Vagina (tissue), 2 donors: ENCODE measurements around the gene DLG5. TPM values are rescaled to one million over a fixed set of nuclear protein-coding genes. Genes with fewer than 3 reads are reported as not detected.

ENCODE experiments used
- DNase-seq, 2 donors: peaks; one replicate each; pipeline ENCODE4 v3.0.0-alpha.2; 2017; ENCODE audit errors: extremely low spot score in 2 of 2
- H3K27ac ChIP-seq: fragments of 200-600 bp; sonication (generic); one replicate; pipeline ENCODE4 v1.5.1; 2019
- H3K27me3 ChIP-seq: fragments of 200-600 bp; sonication (generic); one replicate; pipeline ENCODE4 v1.5.1; 2019
- H3K36me3 ChIP-seq, 2 donors: fragments of 200-600 bp; sonication (generic); one replicate each; pipeline ENCODE4 v1.5.1; 2017 to 2019
- H3K4me1 ChIP-seq: fragments of 200-600 bp; sonication (generic); one replicate; pipeline ENCODE4 v1.5.1; 2019
- H3K4me3 ChIP-seq, 2 donors: fragments of 200-600 bp; sonication (generic); 1 replicate in 1 of 2; 2 replicates in 1 of 2; pipeline ENCODE4 v1.5.1; 2016 to 2019
- H3K9me3 ChIP-seq: fragments of 200-600 bp; sonication (generic); one replicate; pipeline ENCODE4 v1.5.1; 2019
- CTCF ChIP-seq, 3 experiments: fragments of 450-650 bp in 2 of 3; fragments of 200-600 bp in 1 of 3; sonication (generic) in 1 of 3; IDR thresholded peaks; one replicate each; pipeline ENCODE4 v1.5.1; 2017 to 2019; ENCODE audit warnings: antibody characterized with exemption in 3 of 3, mild to moderate bottlenecking in 2 of 3, moderate library complexity in 2 of 3
- POLR2A ChIP-seq, 2 donors: fragments of 450-650 bp; IDR thresholded peaks; one replicate each; pipeline ENCODE4 v1.6.1; 2017; ENCODE audit warnings: antibody characterized with exemption in 2 of 2, mild to moderate bottlenecking in 2 of 2, moderate library complexity in 2 of 2
- POLR2AphosphoS5 ChIP-seq, 2 donors: sonication (generic); formaldehyde crosslinking; IDR thresholded peaks; one replicate each; pipeline ENCODE4 v1.9.0; 2017; ENCODE audit warnings: antibody characterized with exemption in 2 of 2, mild to moderate bottlenecking in 2 of 2, low read depth in 1 of 2; ENCODE audit not compliant: insufficient read depth in 1 of 2
- intact Hi-C: fragments of 100-400 bp; cut with DNase I; formaldehyde crosslinking; loops from one replicate; pipeline ENCODE4 v1.15.1; 2023
- total RNA-seq: library from RNA; depleted of rRNA; stranded (reverse); fragments of >200 nt; gene quantifications from one replicate; pipeline ENCODE4 v1.2.3, GENCODE V29; 2016

DLG5 gene
- 57.5 TPM for total RNA-seq

GRCh38 chr10:77926566-77927401, at the start of gene DLG5:
Gene DLG5 (minus strand): TSS chr10:77926755. CDS start chr10:77926520, 235 bp downstream.
- intact Hi-C loops, result loop anchor here (10.0 kb wide), 1 partner anchor 82 kb away; no protein-coding TSS in a partner anchor
- H3K27me3 ChIP-seq, result no peaks in the 10 kb centered on the region
- TF ChIP-seq POLR2AphosphoS5 (IDR thresholded peaks at IDR 0.05; ENCODE audit: insufficient read depth in 1 of 2, low read depth in 1 of 2) (no peak), CTCF (IDR thresholded peaks at IDR 0.05) (no peak), POLR2A (IDR thresholded peaks at IDR 0.05) (peak in 1 of 2 donors; percentile 35)
- no peaks in the 10 kb centered on the region for H3K9me3 ChIP-seq
- H3K36me3 ChIP-seq, result no peaks in the 10 kb centered on the region
- no peak for DNase-seq
- H3K4me3 ChIP-seq, result peak within 1 kb of the TSS; percentile 81 to 82
- peak within 1 kb of the TSS; percentile 86 for H3K27ac ChIP-seq
- H3K4me1 ChIP-seq, result peaks cover 51% of the 10 kb centered on the region

- no peaks in the 10 kb centered on the region for H3K9me3 ChIP-seq
- peaks cover 29% of the 10 kb centered on the region for H3K4me1 ChIP-seq
- intact Hi-C loops, result loop anchor here (10.0 kb wide), 1 partner anchor 130 kb away; no protein-coding TSS in a partner anchor
- no peak for TF ChIP-seq POLR2A (IDR thresholded peaks at IDR 0.05)
- TF ChIP-seq CTCF (IDR thresholded peaks at IDR 0.05), result no peak
- TF ChIP-seq POLR2AphosphoS5 (IDR thresholded peaks at IDR 0.05; ENCODE audit: insufficient read depth in 1 of 2, low read depth in 1 of 2), result peak in 1 of 2 donors; percentile 38
- H3K36me3 ChIP-seq, result peaks cover 0 to 30% of the 10 kb centered on the region in 2 donors
- no peak overlapping the region for H3K4me3 ChIP-seq
- no peak for DNase-seq
- peak overlapping the region; percentile 87 for H3K27ac ChIP-seq
- H3K27me3 ChIP-seq, result no peaks in the 10 kb centered on the region
Observed at GRCh38 chr10:77975086-77975666, 48.6 kb upstream of the DLG5 start.

- H3K36me3 ChIP-seq, result peaks cover 0 to 24% of the 10 kb centered on the region in 2 donors
- intact Hi-C loops, result loop anchor here (10.0 kb wide), 1 partner anchor 130 kb away; no protein-coding TSS in a partner anchor
- H3K27me3 ChIP-seq, result no peaks in the 10 kb centered on the region
- H3K9me3 ChIP-seq, result no peaks in the 10 kb centered on the region
- H3K4me3 ChIP-seq, result no peak overlapping the region
- no peak for DNase-seq
- peaks cover 29% of the 10 kb centered on the region for H3K4me1 ChIP-seq
- TF ChIP-seq POLR2AphosphoS5 (IDR thresholded peaks at IDR 0.05; ENCODE audit: insufficient read depth in 1 of 2, low read depth in 1 of 2) (no peak), CTCF (IDR thresholded peaks at IDR 0.05) (no peak), POLR2A (IDR thresholded peaks at IDR 0.05) (no peak)
- H3K27ac ChIP-seq, result peak overlapping the region; percentile 87
Observed at GRCh38 chr10:77974396-77975074, 48.0 kb upstream of the DLG5 start.

GRCh38 chr10:77973276-77973675, 46.7 kb upstream of the DLG5 start:
- DNase-seq, result no peak
- TF ChIP-seq POLR2A (IDR thresholded peaks at IDR 0.05) (no peak), CTCF (IDR thresholded peaks at IDR 0.05) (no peak), POLR2AphosphoS5 (IDR thresholded peaks at IDR 0.05; ENCODE audit: insufficient read depth in 1 of 2, low read depth in 1 of 2) (no peak)
- intact Hi-C loops, result loop anchor here (10.0 kb wide), 1 partner anchor 128 kb away; no protein-coding TSS in a partner anchor
- no peaks in the 10 kb centered on the region for H3K9me3 ChIP-seq
- H3K4me1 ChIP-seq, result peaks cover 37% of the 10 kb centered on the region
- H3K36me3 ChIP-seq, result peaks cover 0 to 14% of the 10 kb centered on the region in 2 donors
- H3K4me3 ChIP-seq, result no peak overlapping the region
- H3K27me3 ChIP-seq, result no peaks in the 10 kb centered on the region
- H3K27ac ChIP-seq, result peak overlapping the region; percentile 87
